HEK293T (cell line): ENCODE data around the gene LCE3B.

ENCODE experiments used
- HDGF ChIP-seq: fragments of 450-650 bp; IDR thresholded peaks from 2 replicates; pipeline ENCODE4 v1.6.1; 2017; ENCODE audit warnings: antibody characterized with exemption, borderline replicate concordance
- LEF1 ChIP-seq: fragments of 450-650 bp; IDR thresholded peaks from 2 replicates; pipeline ENCODE4 v1.6.1; 2017; ENCODE audit warnings: mild to moderate bottlenecking, borderline replicate concordance
- ZNF384 ChIP-seq: fragments of 450-650 bp; IDR thresholded peaks from 2 replicates; pipeline ENCODE4 v1.6.1; 2016

DNA sequence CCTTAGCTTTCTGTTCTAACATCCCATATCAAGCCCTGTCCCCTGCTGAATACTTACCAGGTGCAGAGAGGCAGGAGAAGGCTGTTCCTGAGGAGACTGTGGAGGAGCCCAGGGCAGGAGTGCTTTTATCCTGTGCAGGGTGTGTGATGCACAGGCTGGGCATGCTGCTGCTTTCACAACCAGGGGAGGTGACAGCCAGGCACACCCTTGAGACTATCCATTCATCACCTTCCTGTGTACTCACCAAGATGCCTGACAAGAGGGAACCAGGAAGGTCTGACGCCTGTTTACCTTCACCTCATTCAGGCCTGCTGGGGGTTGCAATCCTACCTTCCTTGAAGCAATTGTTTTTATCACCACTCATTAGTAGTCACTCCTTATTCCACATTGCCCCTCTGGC lies 46.9 kb upstream of the LCE3B start, which contains the start of gene LCE3E:
- TF ChIP-seq ZNF384: no peak
- no peak for TF ChIP-seq LEF1
- TF ChIP-seq HDGF: no peak
